Lower lobe of right lung (tissue), 2 donors: ENCODE measurements around the gene CKAP5. TPM values are rescaled to one million over a fixed set of nuclear protein-coding genes. Genes with fewer than 3 reads are reported as not detected.

Experiments used
- ATAC-seq, 2 donors: fragments of 200-7000 bp; cut with Tn5 transposase; one replicate each; pipeline ENCODE4 v1.9.1; 2020 to 2022; ENCODE audit warnings: mild to moderate bottlenecking in 2 of 2, moderate library complexity in 2 of 2
- DNase-seq: peaks from one replicate; pipeline ENCODE4 v3.0.0-alpha.2; 2020
- H3K27ac ChIP-seq: fragments of 200-600 bp; one replicate; pipeline ENCODE4 v1.8.0; 2022
- H3K27me3 ChIP-seq: fragments of 200-600 bp; one replicate; pipeline ENCODE4 v1.8.0; 2022; ENCODE audit warnings: low read depth
- H3K36me3 ChIP-seq: fragments of 200-600 bp; one replicate; pipeline ENCODE4 v1.8.0; 2022; ENCODE audit warnings: mild to moderate bottlenecking
- H3K4me1 ChIP-seq: fragments of 200-600 bp; one replicate; pipeline ENCODE4 v1.8.0; 2022
- H3K4me3 ChIP-seq: fragments of 200-600 bp; one replicate; pipeline ENCODE4 v1.8.0; 2022; ENCODE audit warnings: mild to moderate bottlenecking
- H3K9me3 ChIP-seq: fragments of 200-600 bp; one replicate; pipeline ENCODE4 v1.8.0; 2022
- CTCF ChIP-seq: fragments of 200-600 bp; IDR thresholded peaks from one replicate; pipeline ENCODE4 v1.8.0; 2022; ENCODE audit warnings: antibody characterized with exemption, mild to moderate bottlenecking
- intact Hi-C: fragments of 100-400 bp; cut with DNase I; formaldehyde crosslinking; loops from one replicate; pipeline ENCODE4 v1.11.0; 2022
- total RNA-seq: library from RNA; stranded (reverse); fragmentation: NEBNext Ultra II Directional; extraction: Animal tissue kit (Norgen Biotek cat#: 25700); gene quantifications from one replicate; pipeline ENCODE4 v1.2.1, GENCODE V29; 2021
- donor health status: DM: no; HTN: yes; CAD: no; lungs with severe emphysema.

CKAP5 gene
- total RNA-seq, 1 donor from 2014 or later: 59.7 TPM

- peak; percentile 23 for DNase-seq
- Histone ChIP-seq H3K27me3 (no peaks in the 10 kb centered on the region), H3K27ac (no peak overlapping the region), H3K4me1 (no peaks in the 10 kb centered on the region), H3K4me3 (no peak overlapping the region), H3K36me3 (no peaks in the 10 kb centered on the region), H3K9me3 (no peaks in the 10 kb centered on the region)
- intact Hi-C loops: no loop called here
- no peak for TF ChIP-seq CTCF
- no peak for ATAC-seq
Observed at GRCh38 chr11:46728659-46729040, 117.4 kb downstream of the CKAP5 start.

- H3K4me1 ChIP-seq: no peaks in the 10 kb centered on the region
- no peak for TF ChIP-seq CTCF
- peak in 1 of 2 donors; percentile 11 for ATAC-seq
- no peaks in the 10 kb centered on the region for H3K27me3 ChIP-seq
- intact Hi-C loops: no loop called here
- no peaks in the 10 kb centered on the region for H3K9me3 ChIP-seq
- no peak overlapping the region for H3K4me3 ChIP-seq
- no peak overlapping the region for H3K27ac ChIP-seq
- peak; percentile 30 for DNase-seq
- H3K36me3 ChIP-seq: no peaks in the 10 kb centered on the region
Observed at GRCh38 chr11:46727952-46728658, 118.0 kb downstream of the CKAP5 start.

GRCh38 chr11:46726206-46726862 is 119.7 kb downstream of the CKAP5 start:
- no peaks in the 10 kb centered on the region for H3K4me1 ChIP-seq
- ATAC-seq (no peak), DNase-seq (peak; percentile 41)
- no peaks in the 10 kb centered on the region for H3K9me3 ChIP-seq
- intact Hi-C loops: no loop called here
- H3K36me3 ChIP-seq: no peaks in the 10 kb centered on the region
- TF ChIP-seq CTCF: no peak
- no peaks in the 10 kb centered on the region for H3K27me3 ChIP-seq
- no peak overlapping the region for H3K27ac ChIP-seq
- H3K4me3 ChIP-seq: no peak overlapping the region

- intact Hi-C loops: no loop called here
- TF ChIP-seq CTCF: no peak
- H3K27me3 ChIP-seq: no peaks in the 10 kb centered on the region
Observed at GRCh38 chr11:46725338-46726205, 120.5 kb downstream of the CKAP5 start.

GRCh38 chr11:46724088-46724487 is 122.0 kb downstream of the CKAP5 start:
- Histone ChIP-seq H3K4me1 (no peaks in the 10 kb centered on the region), H3K27ac (no peak overlapping the region), H3K27me3 (no peaks in the 10 kb centered on the region), H3K4me3 (no peak overlapping the region), H3K36me3 (no peaks in the 10 kb centered on the region), H3K9me3 (no peaks in the 10 kb centered on the region)
- no peak for ATAC-seq
- TF ChIP-seq CTCF: no peak
- intact Hi-C loops: no loop called here
- DNase-seq: no peak

More at GRCh38 chr11:46725338-46726205, 120.5 kb downstream of the CKAP5 start:
- Histone ChIP-seq H3K9me3 (no peaks in the 10 kb centered on the region), H3K4me1 (no peaks in the 10 kb centered on the region), H3K4me3 (no peak overlapping the region), H3K36me3 (no peaks in the 10 kb centered on the region), H3K27ac (no peak overlapping the region)
- ATAC-seq (no peak), DNase-seq (no peak)
